Activated gamma-delta T cell treated with anti-CD3 and anti-CD28 coated beads, Interleukin-2, amount 50 U/mL, for 16 hours (primary cell): ENCODE results near the gene ADAMTS8.

Experiments used
- DNase-seq: peaks from one replicate; pipeline ENCODE4 v3.0.0-alpha.2; 2020; ENCODE audit warnings: low read depth

The ADAMTS8 gene

GRCh38 chr11:130462101-130462885, 33.9 kb upstream of the ADAMTS8 start:
- no peak for DNase-seq

GRCh38 chr11:130459521-130459920, 31.1 kb upstream of the ADAMTS8 start:
- no peak for DNase-seq

- no peak for DNase-seq
Measured at GRCh38 chr11:130458410-130458729, 30.0 kb upstream of the ADAMTS8 start.

- DNase-seq = no peak
Measured at GRCh38 chr11:130457623-130458409, 29.4 kb upstream of the ADAMTS8 start.

GRCh38 chr11:130456286-130456685, 27.9 kb upstream of the ADAMTS8 start:
- DNase-seq = no peak

GRCh38 chr11:130455483-130456127, 27.2 kb upstream of the ADAMTS8 start:
- DNase-seq = no peak

- no peak for DNase-seq
Measured at GRCh38 chr11:130454491-130455252, 26.3 kb upstream of the ADAMTS8 start.

- no peak for DNase-seq
Measured at GRCh38 chr11:130452940-130453339, 24.5 kb upstream of the ADAMTS8 start.

- no peak for DNase-seq
Measured at GRCh38 chr11:130452176-130452575, 23.8 kb upstream of the ADAMTS8 start.

- no peak for DNase-seq
Measured at GRCh38 chr11:130451231-130452019, 23.0 kb upstream of the ADAMTS8 start.

- DNase-seq = no peak
Measured at GRCh38 chr11:130449996-130450769, 21.8 kb upstream of the ADAMTS8 start.

- no peak for DNase-seq
Measured at GRCh38 chr11:130449310-130449990, 21.0 kb upstream of the ADAMTS8 start.

- DNase-seq = no peak
Measured at GRCh38 chr11:130448416-130449309, 20.3 kb upstream of the ADAMTS8 start, which contains the start of gene ADAMTS15. ADAMTS15 (plus strand) TSS chr11:130448645; CDS start chr11:130448974, 329 bp downstream.

- no peak for DNase-seq
Measured at GRCh38 chr11:130448039-130448415, 19.6 kb upstream of the ADAMTS8 start.

GRCh38 chr11:130445788-130446187, 17.4 kb upstream of the ADAMTS8 start:
- no peak for DNase-seq

- no peak for DNase-seq
Measured at GRCh38 chr11:130442737-130443136, 14.3 kb upstream of the ADAMTS8 start.

- DNase-seq = no peak
Measured at GRCh38 chr11:130441719-130442118, 13.3 kb upstream of the ADAMTS8 start.

- no peak for DNase-seq
Measured at GRCh38 chr11:130439876-130440275, 11.5 kb upstream of the ADAMTS8 start.

- no peak for DNase-seq
Measured at GRCh38 chr11:130439160-130439519, 10.7 kb upstream of the ADAMTS8 start.
